ENCODE measurements around the gene LGALS12.

The LGALS12 gene

DNA sequence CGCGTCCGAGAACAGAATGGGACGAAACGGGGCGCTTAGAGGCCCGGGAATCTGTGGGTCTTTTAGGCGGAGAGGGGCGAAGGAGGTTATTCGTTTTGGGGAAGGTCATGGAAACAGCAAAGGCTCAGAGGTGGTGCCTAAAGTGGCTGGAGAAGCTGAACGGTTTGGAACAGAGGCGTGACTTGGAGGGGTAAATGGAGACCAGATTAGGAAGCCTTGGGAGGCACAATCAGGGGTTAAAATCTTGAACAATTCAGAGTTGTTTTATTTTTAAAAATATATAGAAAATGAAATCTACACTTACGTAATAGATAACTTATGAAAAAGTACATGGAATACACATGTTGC, 14.7 kb upstream of the LGALS12 start:
- peak overlapping the region; percentile 35 for H3K4me3 ChIP-seq (ENCODE audit: control insufficient read depth, low read depth, low read length)
- TF ChIP-seq, protein P1, sequence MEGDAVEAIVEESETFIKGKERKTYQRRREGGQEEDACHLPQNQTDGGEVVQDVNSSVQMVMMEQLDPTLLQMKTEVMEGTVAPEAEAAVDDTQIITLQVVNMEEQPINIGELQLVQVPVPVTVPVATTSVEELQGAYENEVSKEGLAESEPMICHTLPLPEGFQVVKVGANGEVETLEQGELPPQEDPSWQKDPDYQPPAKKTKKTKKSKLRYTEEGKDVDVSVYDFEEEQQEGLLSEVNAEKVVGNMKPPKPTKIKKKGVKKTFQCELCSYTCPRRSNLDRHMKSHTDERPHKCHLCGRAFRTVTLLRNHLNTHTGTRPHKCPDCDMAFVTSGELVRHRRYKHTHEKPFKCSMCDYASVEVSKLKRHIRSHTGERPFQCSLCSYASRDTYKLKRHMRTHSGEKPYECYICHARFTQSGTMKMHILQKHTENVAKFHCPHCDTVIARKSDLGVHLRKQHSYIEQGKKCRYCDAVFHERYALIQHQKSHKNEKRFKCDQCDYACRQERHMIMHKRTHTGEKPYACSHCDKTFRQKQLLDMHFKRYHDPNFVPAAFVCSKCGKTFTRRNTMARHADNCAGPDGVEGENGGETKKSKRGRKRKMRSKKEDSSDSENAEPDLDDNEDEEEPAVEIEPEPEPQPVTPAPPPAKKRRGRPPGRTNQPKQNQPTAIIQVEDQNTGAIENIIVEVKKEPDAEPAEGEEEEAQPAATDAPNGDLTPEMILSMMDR (IDR thresholded peaks at IDR 0.05; ENCODE audit: control insufficient read depth, insufficient read depth, low read depth, low read length, missing control alignments) = no peak
- no peak for DNase-seq (ENCODE audit: low read depth)

DNA sequence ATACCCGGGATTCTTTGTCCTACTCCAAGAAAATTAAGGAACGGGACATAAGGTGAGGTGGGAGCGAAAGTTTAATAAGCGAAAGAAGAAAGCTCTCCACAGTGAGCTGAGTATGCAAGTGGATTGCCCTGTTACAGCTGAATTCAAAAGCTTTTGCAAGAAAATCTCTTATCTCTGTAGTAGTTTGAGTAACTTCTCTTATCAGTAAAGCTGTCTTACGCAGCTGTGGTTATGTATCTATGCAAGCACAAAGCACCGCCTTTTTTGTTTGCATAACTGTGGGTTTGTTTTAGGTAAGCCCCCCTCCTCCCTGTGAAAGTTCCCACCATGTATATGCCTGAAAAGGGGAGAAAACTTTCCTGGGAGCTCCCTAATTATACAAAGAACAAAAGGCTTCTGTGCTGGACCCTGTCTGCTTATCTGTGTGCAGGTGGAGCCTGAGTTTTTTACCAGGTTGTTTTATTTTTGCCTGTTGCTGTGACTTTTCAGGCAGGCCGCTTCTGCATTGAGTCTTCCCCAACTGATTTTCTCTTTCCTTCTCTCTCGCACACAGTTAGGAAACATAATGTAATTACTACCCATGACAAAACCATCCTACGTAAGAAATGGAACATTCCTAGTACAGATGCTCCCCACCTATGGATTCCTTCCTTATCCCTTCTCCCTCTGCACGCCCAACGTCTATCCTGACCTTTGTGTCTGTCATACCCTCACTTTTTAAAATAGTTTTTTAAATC, 14.1 kb upstream of the LGALS12 start:
- TF ChIP-seq, protein P1 (IDR thresholded peaks at IDR 0.05; ENCODE audit: control insufficient read depth, insufficient read depth, low read depth, low read length, missing control alignments) = no peak
- DNase-seq (ENCODE audit: low read depth) = no peak
- no peak overlapping the region for H3K4me3 ChIP-seq (ENCODE audit: control insufficient read depth, low read depth, low read length)

DNA sequence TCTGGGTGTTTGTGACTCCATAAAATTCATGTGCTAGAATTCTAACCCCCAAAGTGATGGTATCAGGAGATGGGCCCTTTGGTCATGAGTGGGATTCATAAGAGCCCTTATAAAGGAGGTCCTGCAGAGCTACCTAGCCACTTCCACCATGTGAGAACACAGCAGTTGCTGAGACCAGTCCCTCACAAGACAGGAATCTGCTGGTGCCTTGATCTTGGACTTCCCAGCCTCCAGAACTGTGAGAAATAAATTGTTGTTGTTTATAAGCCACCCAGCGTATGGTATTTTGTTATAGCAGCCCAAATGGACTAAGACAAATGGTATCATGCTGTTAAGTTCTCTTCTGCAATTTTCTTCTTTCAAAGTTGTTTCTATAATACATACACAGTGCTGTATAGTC, 13.4 kb upstream of the LGALS12 start:
- TF ChIP-seq, protein P1 (IDR thresholded peaks at IDR 0.05; ENCODE audit: control insufficient read depth, insufficient read depth, low read depth, low read length, missing control alignments) = no peak
- no peak for DNase-seq (ENCODE audit: low read depth)
- H3K4me3 ChIP-seq (ENCODE audit: control insufficient read depth, low read depth, low read length) = no peak overlapping the region

DNA sequence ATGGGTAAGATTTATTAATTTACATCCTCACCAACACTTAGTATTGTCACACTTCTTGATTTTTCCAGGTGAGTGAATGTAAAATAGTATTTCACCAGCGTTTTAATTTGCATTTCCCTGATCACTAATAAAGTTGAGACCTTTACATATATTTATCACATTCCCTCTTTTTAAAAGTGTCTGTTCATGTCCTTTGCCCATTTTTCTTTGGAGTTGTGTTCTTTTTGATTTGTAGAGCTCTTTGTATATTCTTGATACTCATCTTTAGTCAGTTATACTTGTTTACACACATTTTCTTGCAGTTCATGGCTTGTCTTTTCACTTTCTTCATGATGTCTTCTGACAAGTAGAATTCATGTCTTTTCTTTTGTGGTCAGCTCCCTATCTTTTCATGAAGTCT, 12.8 kb upstream of the LGALS12 start:
- H3K4me3 ChIP-seq (ENCODE audit: control insufficient read depth, low read depth, low read length) = no peak overlapping the region

DNA sequence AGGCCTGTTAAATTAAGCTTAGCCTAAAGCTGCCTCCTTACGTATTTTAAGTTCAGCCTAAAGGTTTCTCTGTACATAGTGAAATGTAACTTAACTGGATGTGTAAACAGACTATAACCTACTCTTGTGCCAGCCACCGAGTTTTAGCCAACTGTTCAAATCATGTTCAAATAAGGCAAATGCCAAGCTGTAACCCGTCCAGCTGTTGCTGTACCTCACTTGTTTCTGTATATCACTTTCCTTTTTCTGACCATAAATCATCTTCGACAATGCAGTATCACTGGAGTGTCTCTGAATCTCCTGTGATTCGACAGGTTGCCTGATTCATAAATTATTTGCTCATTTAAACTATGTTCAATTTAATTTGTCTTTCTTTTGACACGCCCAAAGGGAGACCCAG, 10.9 kb upstream of the LGALS12 start:
- H3K4me3 ChIP-seq (ENCODE audit: control insufficient read depth, low read depth, low read length) = no peak overlapping the region
- DNase-seq (ENCODE audit: low read depth) = no peak
- TF ChIP-seq, protein P1 (IDR thresholded peaks at IDR 0.05; ENCODE audit: control insufficient read depth, insufficient read depth, low read depth, low read length, missing control alignments) = no peak

More for the DNA sequence above, 12.8 kb upstream of the LGALS12 start:
- TF ChIP-seq, protein P1 (IDR thresholded peaks at IDR 0.05; ENCODE audit: control insufficient read depth, insufficient read depth, low read depth, low read length, missing control alignments) = no peak
- no peak for DNase-seq (ENCODE audit: low read depth)

DNA sequence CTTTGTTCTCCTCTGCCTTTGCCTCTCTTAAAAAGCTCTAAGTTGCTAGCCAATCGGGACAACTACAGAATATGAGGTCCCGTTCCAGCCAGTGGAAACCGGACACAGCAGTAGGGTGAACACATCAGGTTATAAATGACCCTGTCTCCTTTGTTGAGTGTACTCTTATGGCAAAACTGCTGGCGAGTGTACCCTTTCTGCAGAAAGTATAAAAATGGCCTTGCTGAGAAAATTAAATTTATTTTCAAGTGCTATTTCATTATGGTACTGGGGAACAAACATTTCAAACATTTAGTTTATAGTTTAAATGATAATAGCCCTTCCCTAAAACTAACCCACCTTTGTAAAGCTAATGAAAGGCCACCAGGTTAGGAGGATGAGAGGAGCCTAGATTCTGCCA, 6.0 kb upstream of the LGALS12 start:
- no peak overlapping the region for H3K4me3 ChIP-seq (ENCODE audit: control insufficient read depth, low read depth, low read length)
- TF ChIP-seq, protein P1 (IDR thresholded peaks at IDR 0.05; ENCODE audit: control insufficient read depth, insufficient read depth, low read depth, low read length, missing control alignments) = no peak
- DNase-seq (ENCODE audit: low read depth) = no peak
